ENCODE results near the gene TRPM6.

TRPM6 gene

DNA sequence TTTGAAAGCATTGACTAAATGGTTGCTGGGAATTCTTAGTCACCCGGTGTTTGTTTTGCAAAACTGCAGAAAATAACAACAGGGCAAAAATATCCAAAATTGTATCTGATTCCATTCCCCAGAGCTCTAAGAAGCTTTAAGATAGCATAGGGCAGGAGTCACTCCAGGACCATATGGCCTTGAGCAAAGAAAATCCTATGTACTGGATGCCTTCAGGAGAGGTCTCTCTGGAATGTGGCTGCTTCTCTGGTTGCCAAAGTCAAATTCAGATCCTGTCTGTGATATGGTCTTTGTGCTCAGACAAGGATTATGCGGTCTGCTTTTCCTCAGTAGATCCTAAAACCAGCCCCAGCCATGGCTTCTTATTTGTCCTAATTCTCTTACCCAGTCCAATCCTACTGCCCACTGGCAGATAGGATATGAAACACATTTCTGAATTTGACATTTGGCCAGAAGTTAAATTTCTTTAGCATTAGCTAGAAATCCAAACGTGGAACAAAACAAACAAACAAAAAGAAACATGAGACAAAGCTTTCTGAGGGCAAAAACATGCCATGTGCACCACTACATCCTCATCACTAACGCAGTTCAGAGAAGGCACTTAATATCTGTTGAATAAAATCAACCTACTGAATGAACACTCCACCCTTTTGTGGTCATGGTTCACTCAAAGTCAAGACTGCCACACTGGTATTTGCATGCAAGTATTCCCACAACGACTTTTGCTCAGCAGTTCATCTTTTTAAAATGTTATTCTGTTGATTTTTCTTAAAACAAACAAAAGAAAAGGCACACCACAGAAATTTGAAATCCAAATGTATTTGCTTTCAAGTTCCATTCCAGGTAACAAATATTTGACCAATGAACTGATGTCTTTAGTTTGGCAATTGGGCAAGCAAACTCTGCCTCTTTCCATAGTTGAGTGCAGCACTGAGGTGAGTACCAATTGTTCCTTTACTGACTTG is 165.7 kb downstream of the TRPM6 start:
- DNase-seq (ENCODE audit: low spot score), result no peak

DNA sequence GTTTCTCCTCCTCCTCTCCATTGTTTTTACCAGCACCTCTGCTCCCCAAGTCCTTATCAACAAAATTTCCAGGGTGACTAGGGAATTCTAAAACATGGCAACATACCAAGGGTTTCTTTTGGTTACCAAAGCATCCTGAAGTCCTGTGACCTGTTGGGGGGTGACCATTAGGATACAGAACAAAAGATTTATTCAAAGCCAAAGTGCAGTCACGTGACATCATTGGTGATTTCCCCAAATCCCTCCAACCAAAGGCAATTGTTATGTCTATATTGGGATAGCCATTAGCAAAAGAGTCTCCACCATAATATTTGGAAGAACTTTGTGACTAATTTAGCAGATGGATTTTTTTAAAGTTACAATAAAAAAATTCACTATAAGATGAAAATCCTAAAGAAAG is 168.4 kb downstream of the TRPM6 start:
- no peak for DNase-seq (ENCODE audit: low spot score)

DNA sequence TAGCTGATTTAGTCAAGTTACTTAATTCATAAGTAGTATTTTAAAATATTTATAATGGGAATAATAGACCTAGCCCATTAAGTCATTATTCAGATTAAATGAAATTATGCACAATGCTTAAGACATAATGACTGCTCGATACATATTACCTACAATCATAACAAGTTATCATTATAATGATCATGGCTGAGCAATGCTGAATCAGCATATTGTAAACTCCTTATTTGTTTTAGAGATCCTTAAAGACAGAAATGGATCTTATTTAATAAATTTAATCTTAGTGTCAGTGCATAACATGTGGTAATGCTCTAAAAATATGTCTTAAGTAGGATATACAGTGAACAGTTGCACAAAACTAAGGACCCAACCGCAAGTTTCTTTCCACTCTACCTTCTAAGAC is 169.0 kb downstream of the TRPM6 start:
- no peak for DNase-seq (ENCODE audit: low spot score)

DNA sequence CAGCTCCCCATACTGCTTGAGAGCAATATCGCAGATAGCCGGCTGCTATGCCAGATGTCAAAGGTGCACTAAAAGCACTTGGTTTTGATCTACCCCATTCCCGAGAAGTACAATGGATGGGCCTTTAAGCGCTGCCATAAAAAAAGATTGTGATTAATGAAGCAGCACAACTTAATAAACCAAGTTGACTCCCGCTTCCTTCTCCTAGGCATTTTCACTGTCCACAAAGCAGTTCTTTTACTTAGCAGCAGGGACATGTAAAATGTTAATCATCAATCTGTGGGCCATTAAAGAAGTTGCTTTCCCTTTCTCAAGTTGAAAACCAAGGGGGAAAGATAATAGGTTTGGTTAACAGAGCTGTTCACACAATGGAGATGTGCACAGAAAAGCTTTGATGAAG is 176.4 kb downstream of the TRPM6 start:
- no peak for DNase-seq (ENCODE audit: low spot score)

DNA sequence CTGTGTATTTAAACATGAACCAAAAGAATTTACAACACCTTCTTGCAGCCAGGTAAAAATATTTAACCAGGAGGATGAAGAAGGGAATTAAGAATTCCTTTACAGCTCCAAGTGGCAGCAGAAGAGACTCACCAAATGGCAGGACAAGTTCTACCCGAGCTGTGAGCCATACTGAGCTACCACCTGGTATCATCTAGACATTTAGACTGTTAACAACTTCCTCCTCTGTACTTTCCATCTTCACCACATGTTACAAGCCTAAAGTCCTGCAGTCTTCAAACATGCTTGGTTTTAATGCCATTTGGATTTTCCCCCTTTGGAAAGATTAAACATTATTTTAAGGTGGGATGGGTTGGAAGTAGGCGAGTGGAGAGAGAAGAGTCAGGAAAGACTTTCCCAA is 190.2 kb downstream of the TRPM6 start:
- peak; percentile 48 for DNase-seq (ENCODE audit: low spot score)

DNA sequence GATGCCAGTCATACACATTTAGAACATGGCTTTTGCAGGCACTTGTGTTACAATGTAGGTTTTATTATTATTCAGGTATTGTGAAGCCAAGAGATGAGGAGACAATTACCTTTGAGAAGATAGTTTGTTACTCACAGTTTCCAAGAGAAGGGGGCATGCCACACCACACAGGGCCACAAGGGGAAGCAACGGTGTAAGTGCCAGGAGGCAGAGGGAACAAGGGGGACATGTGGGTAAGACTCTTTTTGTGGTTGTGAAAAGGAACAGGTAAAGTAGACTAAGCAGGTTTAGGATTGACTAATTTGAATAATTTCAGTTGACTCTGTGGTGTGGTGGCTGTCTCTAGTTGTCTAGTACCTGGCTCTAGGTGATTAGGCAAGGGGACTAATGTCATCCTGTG is 191.2 kb downstream of the TRPM6 start:
- peak; percentile 25 for DNase-seq (ENCODE audit: low spot score)

DNA sequence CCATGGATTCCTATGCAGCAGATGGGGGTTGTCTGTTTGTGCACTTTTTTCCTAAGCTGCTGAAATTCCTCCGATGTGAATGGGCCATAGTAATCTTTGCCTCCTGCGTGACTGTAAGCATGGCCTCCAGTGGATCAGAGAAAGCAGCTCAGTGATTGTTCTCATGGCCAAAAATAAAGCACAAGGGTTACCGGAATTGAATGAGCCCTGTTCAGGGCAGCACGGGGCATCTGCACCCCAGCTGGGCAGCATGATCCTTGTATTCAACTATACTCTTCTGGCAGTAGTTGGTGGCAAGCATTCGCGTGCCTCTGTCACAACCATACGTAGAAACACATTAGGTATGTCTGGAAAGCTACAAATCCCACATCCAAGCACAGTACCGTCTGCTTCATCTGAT is 196.7 kb downstream of the TRPM6 start:
- DNase-seq (ENCODE audit: low spot score), result no peak

DNA sequence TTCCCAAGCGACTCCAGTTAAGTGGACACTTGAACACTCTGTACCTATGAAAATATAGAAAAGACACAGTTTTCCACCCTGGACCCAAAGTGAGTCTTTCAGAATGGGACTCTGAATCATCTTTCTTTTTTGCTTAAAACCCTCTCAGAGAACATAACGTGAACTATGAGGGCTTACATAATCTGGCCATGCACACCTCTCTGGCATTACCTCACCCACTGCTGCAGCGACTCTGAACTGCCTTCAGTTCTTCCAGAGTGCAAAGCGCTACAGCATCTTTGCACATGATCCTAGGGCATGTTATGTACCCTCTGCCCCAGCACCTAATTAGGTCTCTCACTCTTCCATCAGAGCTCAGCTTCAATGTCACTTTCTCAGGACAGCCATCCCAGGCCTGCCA is 204.4 kb downstream of the TRPM6 start:
- DNase-seq (ENCODE audit: low spot score), result no peak

DNA sequence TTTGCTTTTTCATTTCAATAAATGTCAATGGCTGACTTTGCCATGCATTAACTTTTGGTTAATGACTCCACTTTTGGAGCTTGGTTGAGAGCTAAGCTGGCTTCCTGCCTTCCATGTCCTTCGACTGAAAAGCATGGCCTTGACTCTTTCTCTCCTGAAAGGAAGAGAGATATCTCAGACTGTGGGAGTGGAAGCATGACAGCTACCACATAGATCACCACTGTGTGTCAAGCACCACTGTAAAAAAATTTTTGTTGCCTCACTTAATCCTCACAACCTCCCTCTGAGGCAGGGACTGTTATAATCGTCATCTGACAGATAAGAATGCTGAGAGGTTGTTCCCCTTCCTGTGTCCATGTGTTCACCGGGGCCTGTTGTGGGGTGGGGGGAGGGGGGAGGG is 205.8 kb downstream of the TRPM6 start:
- DNase-seq (ENCODE audit: low spot score), result no peak

DNA sequence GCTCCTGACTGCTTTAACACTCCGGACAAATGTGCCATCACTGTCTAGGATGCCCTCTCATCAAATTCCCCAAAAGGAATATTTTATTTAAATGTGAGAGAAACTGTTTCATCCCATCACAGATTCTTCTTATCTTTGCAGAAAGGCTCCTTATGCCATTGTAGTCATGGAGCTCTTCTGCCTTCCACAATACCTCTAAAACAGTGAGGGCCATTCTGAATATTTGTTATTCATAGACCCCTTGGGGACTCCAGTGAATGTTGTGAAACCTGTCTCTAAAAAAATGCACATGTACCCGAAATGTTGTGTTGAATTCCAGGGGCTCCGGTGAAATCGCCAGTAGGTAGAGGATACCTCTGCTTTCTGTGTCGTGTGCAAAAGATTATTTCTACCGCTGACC is 213.6 kb downstream of the TRPM6 start:
- no peak for DNase-seq (ENCODE audit: low spot score)

Measured in NAMALWA (cell line).